T-cell (primary cell): Measurements from ENCODE around the gene LSS. TPM values are rescaled to one million over a fixed set of nuclear protein-coding genes. Genes with fewer than 3 reads are reported as not detected.
A peak's percentile ranks its signal among the peaks of the same experiment; 100 is the strongest.
"Not testable (repeated sequence)": the region's sequence is repeated elsewhere in the genome, so short reads cannot be mapped to it uniquely, and the experiment has no call there.

ENCODE experiments used
- ATAC-seq, 4 experiments: fragments of 200-7000 bp in 3 of 4; fragments of 150-1000 bp in 1 of 4; cut with Tn5 transposase; replicated peaks in 1 of 4; 1 replicate in 3 of 4; 2 replicates in 1 of 4; pipeline ENCODE4 v1.10.0; 2021; ENCODE audit warnings: moderate library complexity in 3 of 4, mild to moderate bottlenecking in 2 of 4, moderate number of reproducible peaks in 1 of 4
- CTCF ChIA-PET, 2 donors: fragments of 300-600 bp; sonication (Branson Sonifier 250); formaldehyde crosslinking; loops; one replicate each; lab custom pipeline; 2022; ENCODE audit warnings: antibody characterized with exemption in 2 of 2; lab: Charles Lee
- POLR2A ChIA-PET, 2 donors: fragments of 300-600 bp; sonication (Branson Sonifier 250); formaldehyde crosslinking; loops; one replicate each; lab custom pipeline; 2022; ENCODE audit warnings: antibody characterized with exemption in 2 of 2; lab: Charles Lee
- DNase-seq, 35 experiments: peaks; one replicate each; pipeline versions ENCODE4 v3.0.0 to v3.0.0-alpha.2; 2013 to 2023
- H3K27ac ChIP-seq: one replicate; pipeline ENCODE4 v1.5.1; 2013; ENCODE audit warnings: low read length
- H3K27me3 ChIP-seq, 2 experiments: replicated peaks in 1 of 2; 1 replicate in 1 of 2; 2 replicates in 1 of 2; pipeline versions ENCODE4 v1.6.1 to v1.7.0; 2013; ENCODE audit warnings: low read length in 1 of 2, mixed read lengths in 1 of 2; ENCODE audit not compliant: control insufficient read depth in 2 of 2, insufficient read depth in 2 of 2; ENCODE audit errors: extremely low read depth in 1 of 2
- H3K36me3 ChIP-seq, 2 donors: 1 replicate in 1 of 2; 2 replicates in 1 of 2; pipeline versions ENCODE4 v1.6.1 to v1.7.0; 2013; ENCODE audit warnings: low read length in 1 of 2; ENCODE audit not compliant: control insufficient read depth in 2 of 2, insufficient read depth in 1 of 2; ENCODE audit errors: extremely low read depth in 1 of 2
- H3K4me1 ChIP-seq, 2 experiments: 1 replicate in 1 of 2; 2 replicates in 1 of 2; pipeline versions ENCODE4 v1.6.1 to v1.7.0; 2013; ENCODE audit warnings: low read length in 2 of 2, mixed read lengths in 1 of 2; ENCODE audit not compliant: insufficient read depth in 2 of 2, control insufficient read depth in 1 of 2; ENCODE audit errors: extremely low read depth in 1 of 2
- H3K4me3 ChIP-seq, 2 donors: 1 replicate in 1 of 2; 2 replicates in 1 of 2; pipeline versions ENCODE4 v1.5.1 to v1.7.0; 2013; ENCODE audit warnings: mild to moderate bottlenecking in 2 of 2, low read length in 1 of 2, moderate library complexity in 1 of 2; ENCODE audit not compliant: control insufficient read depth in 1 of 2; ENCODE audit errors: extremely low read depth in 1 of 2
- H3K9me3 ChIP-seq: 2 replicates; pipeline ENCODE4 v1.7.0; 2013
- H3K27ac Mint-ChIP-seq, 2 donors: one replicate each; pipeline ENCODE4 v1.8.0; 2020 to 2021; ENCODE audit warnings: mild to moderate bottlenecking in 2 of 2, mixed read lengths in 2 of 2
- H3K27me3 Mint-ChIP-seq, 2 donors: one replicate each; pipeline ENCODE4 v1.8.0; 2021 to 2022; ENCODE audit warnings: mixed read lengths in 2 of 2
- H3K36me3 Mint-ChIP-seq: one replicate; pipeline ENCODE4 v1.8.0; 2021; ENCODE audit warnings: mixed read lengths
- H3K4me1 Mint-ChIP-seq, 3 donors: one replicate each; pipeline ENCODE4 v1.8.0; 2020 to 2022; ENCODE audit warnings: mixed read lengths in 3 of 3, mild to moderate bottlenecking in 1 of 3
- H3K4me3 Mint-ChIP-seq, 3 donors: one replicate each; pipeline ENCODE4 v1.8.0; 2020 to 2022; ENCODE audit warnings: mild to moderate bottlenecking in 3 of 3, mixed read lengths in 3 of 3, moderate library complexity in 3 of 3
- H3K9me3 Mint-ChIP-seq, 3 donors: one replicate each; pipeline ENCODE4 v1.8.0; 2020 to 2022; ENCODE audit warnings: mixed read lengths in 3 of 3
- WGBS: methylation state at CpG from one replicate; pipeline ENCODE4 v1.1.5; 2013; ENCODE audit warnings: missing lambda C conversion rate; ENCODE audit not compliant: insufficient coverage; 5-methylcytosine and 5-hydroxymethylcytosine counted together
- total RNA-seq, 35 experiments: library from RNA in 6 of 35; stranded (reverse) in 6 of 35; fragments of 120-200 nt in 1 of 35; gene quantifications; one replicate each; pipeline versions ENCODE4 v1.2.1 to v1.2.4 and lab custom pipeline; 2013 to 2026

LSS gene
- total RNA-seq, 5 donors from 2014 or later (not counting 1 experiment from before 2014, with no cell fraction given), result 41.3 to 63.0 (median 49.4) TPM

GRCh38 chr21:46241577-46241976 lies 13.0 kb upstream of the LSS start:
- H3K4me1 ChIP-seq, H3K27me3 ChIP-seq, H3K27me3 Mint-ChIP-seq, POLR2A ChIA-PET, H3K9me3 ChIP-seq, H3K4me3 ChIP-seq, H3K9me3 Mint-ChIP-seq, H3K4me1 Mint-ChIP-seq, H3K27ac Mint-ChIP-seq, H3K4me3 Mint-ChIP-seq, ATAC-seq, DNase-seq, H3K27ac ChIP-seq: not testable (repeated sequence)
- no CpG with 5 or more reads among the region's 1 CpG for WGBS
- H3K36me3 ChIP-seq, result peaks cover 22 to 81% of the 10 kb centered on the region in 2 donors
- peaks cover 56% of the 10 kb centered on the region for H3K36me3 Mint-ChIP-seq
- CTCF ChIA-PET, result interaction anchor here in 1 of 2 donors (0.6 kb wide), 1 partner anchor 84 kb away, joined by 3 read pairs; no protein-coding TSS in a partner anchor

GRCh38 chr21:46239817-46240325 lies 11.3 kb upstream of the LSS start:
- POLR2A ChIA-PET, result no interaction called here
- Mint-ChIP-seq H3K4me3 (no peak overlapping the region), H3K9me3 (no peaks in the 10 kb centered on the region), H3K27me3 (no peaks in the 10 kb centered on the region), H3K36me3 (peaks cover 60% of the 10 kb centered on the region), H3K4me1 (peaks cover 0 to 6% (median under 1%) of the 10 kb centered on the region in 3 donors), H3K27ac (peak overlapping the region in 1 of 2 donors; percentile 37)
- H3K4me1 ChIP-seq, result no peaks in the 10 kb centered on the region
- no peaks in the 10 kb centered on the region for H3K27me3 ChIP-seq
- WGBS, result 95% methylated on average over 6 of the region's 7 CpGs
- H3K4me3 ChIP-seq, result no peak overlapping the region
- H3K27ac ChIP-seq, result no peak overlapping the region
- ATAC-seq (no peak), DNase-seq (no peak)
- no peaks in the 10 kb centered on the region for H3K9me3 ChIP-seq
- peaks cover 22 to 82% of the 10 kb centered on the region in 2 donors for H3K36me3 ChIP-seq
- CTCF ChIA-PET, result interaction anchor here in 1 of 2 donors (1.3 kb wide), 1 partner anchor 10 kb away, joined by 5 read pairs; no protein-coding TSS in a partner anchor

GRCh38 chr21:46237474-46237873 lies 8.9 kb upstream of the LSS start:
- peaks cover 4 to 21% (median 16%) of the 10 kb centered on the region in 3 donors for H3K4me1 Mint-ChIP-seq
- WGBS, result no CpG with 5 or more reads among the region's 5 CpGs

GRCh38 chr21:46234436-46234950 lies 5.9 kb upstream of the LSS start:
- ATAC-seq, result no peak

More at GRCh38 chr21:46237474-46237873, 8.9 kb upstream of the LSS start:
- Histone ChIP-seq H3K4me3 (no peak overlapping the region), H3K4me1 (peaks cover 0 to 7% of the 10 kb centered on the region in 2 experiments), H3K27ac (no peak overlapping the region), H3K27me3 (no peaks in the 10 kb centered on the region), H3K9me3 (no peaks in the 10 kb centered on the region), H3K36me3 (peaks cover 22 to 67% of the 10 kb centered on the region in 2 donors)
- Mint-ChIP-seq H3K9me3 (no peaks in the 10 kb centered on the region), H3K36me3 (peaks cover 70% of the 10 kb centered on the region), H3K27ac (no peak overlapping the region), H3K4me3 (no peak overlapping the region), H3K27me3 (no peaks in the 10 kb centered on the region)
- DNase-seq (no peak), ATAC-seq (no peak)
- POLR2A ChIA-PET, result no interaction called here
- CTCF ChIA-PET, result no interaction called here

GRCh38 chr21:46229923-46230260 lies 1.3 kb upstream of the LSS start:
- Mint-ChIP-seq H3K9me3 (no peaks in the 10 kb centered on the region), H3K27me3 (no peaks in the 10 kb centered on the region), H3K27ac (peak overlapping the region; percentile 34 to 70), H3K4me3 (peak overlapping the region; percentile 84 to 95 (median 90)), H3K4me1 (peaks cover 46 to 66% (median 63%) of the 10 kb centered on the region in 3 donors), H3K36me3 (peaks cover 29% of the 10 kb centered on the region)
- peaks cover 2 to 37% of the 10 kb centered on the region in 2 experiments for H3K4me1 ChIP-seq
- CTCF ChIA-PET, result interaction anchor here in 1 of 2 donors (1.3 kb wide), 1 partner anchor 10 kb away, joined by 5 read pairs; no protein-coding TSS in a partner anchor
- DNase-seq (no peak), ATAC-seq (no peak)
- no peaks in the 10 kb centered on the region for H3K27me3 ChIP-seq
- H3K4me3 ChIP-seq, result peak overlapping the region; percentile 50 to 64
- POLR2A ChIA-PET, result no interaction called here
- no CpG with 5 or more reads among the region's 6 CpGs for WGBS
- peak overlapping the region; percentile 1 for H3K27ac ChIP-seq
- H3K9me3 ChIP-seq, result no peaks in the 10 kb centered on the region
- H3K36me3 ChIP-seq, result peaks cover 9% of the 10 kb centered on the region in 2 donors

More at GRCh38 chr21:46234436-46234950, 5.9 kb upstream of the LSS start:
- Histone ChIP-seq H3K4me3 (no peak overlapping the region), H3K27ac (no peak overlapping the region), H3K27me3 (no peaks in the 10 kb centered on the region), H3K36me3 (peaks cover 16 to 38% of the 10 kb centered on the region in 2 donors), H3K4me1 (peaks cover 2 to 15% of the 10 kb centered on the region in 2 experiments), H3K9me3 (no peaks in the 10 kb centered on the region)
- no peak for DNase-seq
- Mint-ChIP-seq H3K9me3 (no peaks in the 10 kb centered on the region), H3K4me3 (no peak overlapping the region), H3K36me3 (peaks cover 47% of the 10 kb centered on the region), H3K27ac (peak overlapping the region in 1 of 2 donors; percentile 50), H3K4me1 (peaks cover 20 to 37% (median 35%) of the 10 kb centered on the region in 3 donors), H3K27me3 (no peaks in the 10 kb centered on the region)
- ChIA-PET POLR2A (no interaction called here), CTCF (interaction anchor here in 1 of 2 donors (0.5 kb wide), 1 partner anchor 15 kb away, joined by 3 read pairs; no protein-coding TSS in a partner anchor)
- 77% methylated on average over 4 of the region's 5 CpGs for WGBS

- Mint-ChIP-seq H3K27me3 (no peaks in the 10 kb centered on the region), H3K9me3 (no peaks in the 10 kb centered on the region), H3K36me3 (peaks cover 23% of the 10 kb centered on the region), H3K4me3 (peak overlapping the region; percentile 84 to 95 (median 90)), H3K27ac (peak overlapping the region; percentile 96), H3K4me1 (peaks cover 46 to 68% (median 57%) of the 10 kb centered on the region in 3 donors)
- ChIA-PET CTCF (interaction anchor here in 1 of 2 donors (1.3 kb wide), 1 partner anchor 11 kb away, joined by 5 read pairs; no protein-coding TSS in a partner anchor), POLR2A (no interaction called here)
- H3K9me3 ChIP-seq, result no peaks in the 10 kb centered on the region
- ATAC-seq (peak; percentile 39 to 56 (median 46)), DNase-seq (peak in 2 of 35 experiments; percentile 9 to 11)
- peak overlapping the region; percentile 50 to 64 for H3K4me3 ChIP-seq
- peaks cover 3 to 4% of the 10 kb centered on the region in 2 donors for H3K36me3 ChIP-seq
- H3K27ac ChIP-seq, result peak overlapping the region; percentile 1
- H3K27me3 ChIP-seq, result no peaks in the 10 kb centered on the region
- H3K4me1 ChIP-seq, result peaks cover 2 to 32% of the 10 kb centered on the region in 2 experiments
- 3% methylated on average over 60 of the region's 72 CpGs for WGBS
These were observed 754 bp upstream of the LSS start for GRCh38 chr21:46229133-46229922.
